ACHN (cell line): Measurements from ENCODE around the gene TOR1AIP2.
A peak's percentile ranks its signal among the peaks of the same experiment; 100 is the strongest.

Source experiments
- DNase-seq: peaks from one replicate; pipeline ENCODE4 v3.0.0-alpha.2; 2015
- in situ Hi-C: cut with HindIII; loops from 2 replicates; pipeline ENCODE4 v1.10.0; 2017; ENCODE audit warnings: low sequenced_read_pairs, low pct_ligation_motif_present, low pct_unique_long_range_greater_than_20kb

TOR1AIP2 gene

DNA sequence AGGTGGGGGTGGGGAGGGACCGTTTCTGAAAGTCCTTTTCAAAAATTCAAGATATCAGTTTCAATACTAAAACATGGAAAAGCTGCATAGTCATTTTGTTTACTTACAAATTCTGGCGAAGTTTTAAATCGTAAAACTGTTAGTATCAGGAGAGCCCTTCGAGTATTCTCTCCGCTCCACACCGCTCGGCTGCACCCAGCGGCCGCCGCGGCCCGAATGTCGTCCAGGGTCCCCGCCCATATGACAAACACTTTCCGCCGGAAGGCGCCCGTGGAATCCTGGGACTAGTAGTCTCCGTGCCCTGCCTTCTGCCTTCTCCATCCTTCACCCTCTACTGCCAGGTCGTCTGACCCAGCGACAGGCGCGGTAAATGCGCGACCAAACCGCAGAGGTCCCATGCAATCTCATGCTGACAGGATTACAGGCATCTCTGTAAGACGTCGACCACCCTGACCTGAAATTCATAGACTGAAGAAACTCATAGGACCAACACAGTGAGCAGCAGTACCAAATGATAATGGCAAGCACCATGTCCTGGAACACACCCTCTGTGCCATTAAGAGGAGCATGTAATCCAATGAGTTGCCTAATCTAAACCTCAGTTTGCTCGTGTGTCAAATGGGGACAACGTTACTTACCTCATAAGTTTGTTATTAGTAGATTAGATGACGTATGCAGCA is at the start of gene TOR1AIP2:
TSS of gene TOR1AIP2 (minus strand) at position 218 of the 680 bp plus-strand sequence. CDS start 25,138 bp downstream, outside the sequence.
- in situ Hi-C loops, result no loop called here
- peak; percentile 87 for DNase-seq

DNA sequence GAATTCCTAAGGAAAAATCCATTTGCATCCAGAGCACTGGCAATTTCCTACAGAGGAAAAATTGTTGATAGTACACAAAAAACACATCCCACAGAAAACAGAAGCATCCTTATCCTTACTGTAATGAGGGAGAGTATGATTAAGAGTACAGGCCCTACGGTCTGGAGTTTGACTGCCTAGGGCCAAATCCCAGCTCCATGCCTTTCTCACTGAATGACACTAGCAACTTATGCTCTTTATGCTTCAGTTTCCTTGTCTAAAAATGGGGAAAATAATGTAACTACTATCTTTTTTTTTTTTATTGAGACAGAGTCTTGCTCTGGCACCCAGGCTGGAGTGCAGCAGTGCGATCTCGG is 49.2 kb upstream of the TOR1AIP2 start:
- in situ Hi-C loops, result no loop called here
- DNase-seq, result no peak

DNA sequence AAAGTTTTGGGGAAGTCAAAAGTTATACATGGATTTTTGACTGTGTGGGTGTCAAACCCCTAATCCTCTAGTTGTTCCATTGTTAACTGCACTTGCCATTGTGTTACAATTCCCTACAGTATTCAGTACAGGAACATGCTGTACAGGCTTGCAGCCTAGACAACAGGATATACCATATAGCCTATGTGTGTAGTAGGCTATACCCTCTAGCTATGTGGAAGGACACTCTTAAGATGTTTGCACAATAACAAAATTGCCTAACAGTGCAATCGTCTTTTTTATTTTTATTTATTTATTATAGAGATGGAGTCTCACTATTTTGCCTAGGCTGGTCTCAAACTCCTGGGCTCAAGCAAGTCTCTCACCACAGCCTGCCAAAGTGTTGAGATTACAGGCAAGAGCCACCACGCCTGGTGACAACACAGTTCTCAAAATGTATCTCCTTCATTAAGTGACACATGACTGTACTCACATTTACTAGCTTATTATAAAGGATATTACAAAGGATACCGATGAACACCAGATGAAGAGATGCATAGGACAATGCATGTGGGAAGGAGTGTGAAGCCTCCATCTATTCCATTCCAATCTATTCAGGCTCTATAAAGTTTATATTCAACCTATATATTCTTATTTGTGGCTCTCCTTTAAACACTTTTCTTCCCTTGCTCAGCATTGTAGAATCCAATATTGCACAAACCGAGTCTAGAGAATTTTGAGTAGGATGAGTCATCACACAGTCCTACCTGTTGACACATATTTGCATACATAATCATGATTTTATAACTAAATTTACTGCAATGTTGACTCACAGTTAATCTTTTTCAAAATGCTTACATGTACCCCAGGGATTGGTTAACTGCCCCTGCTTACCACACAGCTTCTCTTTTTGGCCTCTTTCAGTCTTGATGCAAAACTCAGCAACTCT is 48.6 kb upstream of the TOR1AIP2 start:
- DNase-seq, result no peak
- in situ Hi-C loops, result no loop called here

DNA sequence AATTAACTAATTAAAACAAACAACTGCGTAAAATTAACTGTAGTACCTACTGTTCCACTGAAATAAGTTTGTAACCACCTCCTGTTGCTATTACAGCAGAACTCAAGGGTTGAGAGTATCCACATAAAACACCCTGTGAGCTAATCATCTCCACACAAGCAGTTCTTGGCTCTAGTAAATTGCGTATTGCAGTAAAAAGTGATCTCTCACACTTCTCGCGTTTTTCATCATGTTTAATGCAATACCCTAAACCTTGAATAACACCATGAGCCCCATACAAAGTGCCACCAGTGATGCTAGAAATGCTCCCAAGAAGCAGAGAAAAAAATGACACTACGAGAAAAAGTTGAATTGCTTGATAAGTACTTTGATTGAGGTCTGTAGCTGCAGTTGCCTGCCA is 47.7 kb upstream of the TOR1AIP2 start:
- no peak for DNase-seq
- in situ Hi-C loops, result no loop called here

DNA sequence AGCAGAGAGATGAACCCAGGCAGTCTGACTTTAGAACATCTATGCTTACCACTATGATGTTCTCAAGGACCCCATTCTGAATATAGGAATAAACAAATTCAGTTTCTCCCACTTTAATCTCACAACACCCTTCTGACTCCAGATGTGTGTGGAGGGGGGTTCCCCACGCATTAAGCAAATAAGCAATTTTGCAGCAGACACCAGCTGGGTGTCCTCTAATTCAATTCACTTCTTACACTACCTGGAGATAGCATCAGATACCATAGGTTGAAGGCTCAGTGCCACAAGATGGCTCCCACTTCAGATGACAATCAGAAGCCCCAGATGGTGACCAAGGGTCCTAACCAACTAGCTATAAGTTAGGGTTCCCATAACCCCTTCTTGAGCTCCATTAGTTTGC is 46.7 kb upstream of the TOR1AIP2 start:
- no peak for DNase-seq
- in situ Hi-C loops, result no loop called here

DNA sequence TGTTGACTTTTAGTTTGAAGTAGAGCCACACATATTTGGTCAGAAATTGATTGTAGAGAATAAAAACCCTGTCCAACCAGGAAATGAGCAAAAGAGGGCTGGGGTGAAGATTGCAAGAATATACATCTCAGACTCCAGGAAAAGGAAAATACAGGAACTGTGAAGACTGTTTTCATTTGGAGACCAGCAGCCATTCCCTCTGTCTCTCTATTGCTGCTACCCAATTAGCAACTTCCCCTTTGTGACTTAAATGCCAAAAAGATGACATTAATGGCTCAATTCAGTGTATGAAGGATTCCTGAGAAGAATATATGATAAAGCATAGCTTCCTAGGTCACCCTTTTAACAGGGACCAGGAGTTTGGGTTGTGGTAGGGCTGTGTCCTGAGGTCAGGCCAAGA is 45.4 kb upstream of the TOR1AIP2 start:
- no peak for DNase-seq

DNA sequence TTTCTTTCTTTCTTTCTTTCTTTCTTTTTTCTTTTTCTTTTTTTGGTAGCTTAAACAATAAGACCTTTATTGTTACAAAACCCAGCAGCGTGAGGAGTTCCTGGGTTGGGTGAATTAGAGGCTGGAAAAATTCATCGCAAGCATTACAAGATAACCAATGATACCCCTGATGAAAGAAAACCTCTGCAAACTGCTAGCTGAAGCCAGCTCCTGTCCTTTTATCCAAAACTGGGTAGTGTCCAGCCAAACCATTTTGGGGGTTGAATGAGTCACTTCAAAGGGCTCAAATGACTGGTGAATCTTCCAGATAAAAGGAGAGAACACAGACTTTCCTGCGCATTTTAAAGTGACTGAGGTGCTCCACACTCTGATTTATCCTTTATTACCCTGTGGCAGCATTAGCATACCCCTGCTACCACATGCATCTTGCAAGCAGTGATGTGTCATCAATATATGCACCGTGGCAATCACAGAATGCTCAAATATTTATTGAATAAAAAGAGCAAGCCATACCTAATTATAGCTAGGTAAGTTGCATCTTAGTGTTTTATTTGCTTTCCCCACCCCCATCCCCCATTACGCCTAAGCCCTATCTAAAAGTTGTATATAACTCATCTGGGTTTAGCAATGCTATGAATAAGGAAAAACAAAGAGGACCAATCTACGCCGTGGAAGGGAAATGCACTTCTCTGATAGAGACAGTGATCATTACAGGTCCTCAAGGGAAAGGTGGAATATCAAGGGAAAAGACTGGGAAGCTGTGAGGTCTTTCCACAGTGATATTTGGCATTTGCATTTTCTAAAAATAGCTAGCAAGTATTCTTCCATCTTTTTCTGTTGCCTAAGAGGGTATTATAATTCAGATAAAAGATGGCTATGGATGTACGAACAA is 44.6 kb upstream of the TOR1AIP2 start:
- in situ Hi-C loops, result no loop called here
- no peak for DNase-seq

More for the DNA sequence above, 45.4 kb upstream of the TOR1AIP2 start:
- in situ Hi-C loops, result no loop called here

DNA sequence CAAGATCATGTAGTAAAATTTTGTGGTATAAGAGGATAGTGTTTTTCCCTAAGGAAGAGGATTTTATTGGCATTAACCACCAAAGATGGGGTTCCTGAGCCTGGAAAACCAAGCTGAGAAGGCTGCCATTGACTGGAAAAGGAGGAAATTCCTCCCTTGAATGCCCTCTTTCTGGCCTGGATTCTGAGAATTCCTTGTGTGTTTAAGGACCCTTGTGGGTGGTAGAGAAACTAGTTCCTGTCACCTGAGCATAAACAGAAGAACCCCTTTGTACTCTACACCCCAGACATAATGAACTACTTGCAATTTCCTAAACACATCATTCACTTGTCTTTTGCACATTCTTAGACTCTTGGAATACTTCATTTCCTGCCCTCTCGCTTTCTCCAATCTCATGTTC is 43.9 kb upstream of the TOR1AIP2 start:
- in situ Hi-C loops, result no loop called here
- DNase-seq, result no peak

DNA sequence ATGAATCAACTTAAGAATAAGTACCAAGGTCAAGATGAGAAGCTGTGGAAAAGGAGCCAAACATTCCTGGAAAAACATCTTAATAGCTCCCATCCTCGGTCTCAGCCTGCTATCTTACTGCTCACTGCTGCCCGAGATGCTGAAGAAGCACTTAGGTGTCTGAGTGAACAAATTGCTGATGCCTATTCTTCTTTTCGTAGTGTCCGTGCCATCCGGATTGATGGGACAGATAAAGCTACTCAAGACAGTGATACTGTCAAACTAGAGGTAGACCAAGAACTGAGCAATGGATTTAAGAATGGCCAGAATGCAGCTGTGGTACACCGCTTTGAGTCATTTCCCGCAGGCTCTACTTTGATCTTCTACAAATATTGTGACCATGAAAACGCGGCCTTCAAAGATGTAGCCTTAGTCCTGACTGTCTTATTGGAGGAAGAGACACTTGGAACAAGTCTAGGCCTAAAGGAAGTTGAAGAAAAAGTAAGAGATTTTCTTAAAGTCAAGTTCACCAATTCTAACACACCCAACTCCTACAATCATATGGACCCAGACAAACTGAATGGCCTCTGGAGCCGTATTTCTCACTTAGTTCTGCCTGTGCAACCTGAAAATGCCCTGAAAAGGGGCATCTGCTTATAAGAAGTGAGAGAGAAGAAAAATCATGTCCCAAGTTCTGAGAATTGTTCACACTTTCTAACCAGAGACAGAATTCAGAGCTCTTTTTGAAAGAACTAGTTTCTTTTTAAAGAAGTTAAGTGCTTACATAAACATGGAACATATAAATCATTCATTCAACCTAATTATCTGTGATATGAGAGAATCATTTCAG is 40.2 kb upstream of the TOR1AIP2 start:
- in situ Hi-C loops, result no loop called here
- no peak for DNase-seq

DNA sequence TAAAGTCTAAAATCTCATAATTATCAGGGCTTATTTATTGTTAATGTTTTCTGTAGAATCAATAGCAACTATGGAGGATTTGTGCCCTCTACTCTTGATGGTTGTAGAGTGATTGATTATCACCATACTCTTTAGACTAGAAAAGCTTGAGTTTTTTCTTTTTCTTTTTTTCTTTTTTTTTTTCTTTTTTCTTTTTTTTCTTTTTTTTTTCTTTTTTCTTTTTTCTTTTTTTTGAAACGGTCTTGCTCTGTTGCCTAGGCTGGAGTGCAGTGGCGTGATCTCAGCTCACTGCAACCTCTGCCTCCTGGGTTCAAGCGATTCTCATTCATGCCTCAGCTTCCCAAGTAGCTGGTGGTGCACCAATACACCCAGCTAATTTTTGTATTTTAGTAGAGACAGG is 34.2 kb upstream of the TOR1AIP2 start:
- in situ Hi-C loops, result no loop called here
- DNase-seq, result no peak

DNA sequence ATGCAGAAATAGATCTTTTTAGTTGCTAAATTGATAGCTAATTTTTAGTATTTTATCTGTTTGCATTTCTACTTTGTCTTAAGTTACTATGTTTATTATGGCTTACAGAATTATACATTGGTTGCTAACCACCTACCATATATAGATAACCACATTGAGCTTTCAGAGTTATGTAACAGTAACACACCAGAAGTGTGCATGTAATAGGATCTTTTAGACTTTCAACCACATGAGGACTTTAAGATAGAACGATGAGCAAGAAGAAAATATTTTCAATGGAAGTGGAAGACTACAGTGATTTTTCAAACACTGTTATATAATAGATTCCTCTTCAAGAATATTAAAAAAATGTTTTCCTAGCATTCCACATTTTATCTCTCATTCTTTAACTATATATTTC is 33.3 kb upstream of the TOR1AIP2 start:
- in situ Hi-C loops, result no loop called here
- DNase-seq, result no peak

DNA sequence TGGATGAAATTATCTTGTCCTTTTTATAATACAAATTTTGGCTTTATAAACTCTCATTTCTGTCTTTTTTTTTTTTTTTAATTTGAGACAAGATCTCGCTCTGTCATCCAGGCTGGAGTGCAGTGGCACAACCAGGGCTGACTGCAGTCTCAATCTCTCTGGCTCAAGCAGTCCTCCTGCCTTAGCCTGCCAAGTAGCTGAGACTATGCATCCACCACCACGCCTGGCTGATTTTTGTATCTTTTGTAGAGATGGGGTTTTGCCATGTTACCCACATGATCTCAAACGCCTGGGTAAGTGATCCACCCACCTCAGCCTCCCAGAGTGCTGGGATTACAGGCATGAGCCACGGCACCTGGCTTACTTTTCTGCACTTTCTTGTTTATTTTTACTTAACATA is 12.0 kb upstream of the TOR1AIP2 start:
- no peak for DNase-seq
- in situ Hi-C loops, result no loop called here

DNA sequence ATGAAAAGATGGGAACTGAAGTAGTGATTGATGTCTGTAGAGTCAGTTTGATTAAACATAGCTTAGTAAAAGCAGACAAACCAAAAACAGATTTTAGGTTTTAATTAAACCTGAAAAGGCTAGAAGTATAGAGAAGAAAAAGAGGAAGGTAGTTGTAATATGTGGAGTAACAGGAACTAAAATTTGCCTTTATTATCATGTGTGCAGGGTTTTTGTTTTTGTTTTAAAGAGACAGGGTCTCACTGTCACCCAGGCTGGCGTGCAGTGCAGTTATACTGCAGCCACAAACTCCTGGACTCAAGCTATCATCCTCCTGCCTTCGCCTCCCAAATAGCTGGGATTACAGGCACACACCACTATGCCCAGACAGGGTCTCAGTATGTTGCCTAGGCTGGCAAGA is 10.5 kb upstream of the TOR1AIP2 start:
- in situ Hi-C loops, result no loop called here
- no peak for DNase-seq

DNA sequence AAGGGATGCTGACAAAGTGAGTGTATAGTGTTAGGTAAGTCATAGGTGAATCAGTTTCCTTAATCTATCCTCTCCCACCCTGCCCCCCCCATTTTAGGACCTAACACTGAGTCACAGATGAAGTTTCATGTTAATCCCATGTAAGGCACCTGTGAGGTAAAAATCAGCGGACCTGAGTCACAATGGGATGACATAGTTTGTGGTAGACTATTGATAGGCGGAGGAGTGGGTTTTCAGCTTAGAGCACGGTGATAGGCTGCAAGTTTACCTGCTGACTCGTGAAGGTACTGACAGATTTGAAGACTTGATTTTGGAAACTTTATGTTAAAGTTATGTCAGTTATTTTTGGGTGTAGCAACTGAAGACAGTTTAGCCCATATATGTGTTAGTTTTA is 6.1 kb upstream of the TOR1AIP2 start:
- peak; percentile 46 for DNase-seq
- in situ Hi-C loops, result no loop called here

DNA sequence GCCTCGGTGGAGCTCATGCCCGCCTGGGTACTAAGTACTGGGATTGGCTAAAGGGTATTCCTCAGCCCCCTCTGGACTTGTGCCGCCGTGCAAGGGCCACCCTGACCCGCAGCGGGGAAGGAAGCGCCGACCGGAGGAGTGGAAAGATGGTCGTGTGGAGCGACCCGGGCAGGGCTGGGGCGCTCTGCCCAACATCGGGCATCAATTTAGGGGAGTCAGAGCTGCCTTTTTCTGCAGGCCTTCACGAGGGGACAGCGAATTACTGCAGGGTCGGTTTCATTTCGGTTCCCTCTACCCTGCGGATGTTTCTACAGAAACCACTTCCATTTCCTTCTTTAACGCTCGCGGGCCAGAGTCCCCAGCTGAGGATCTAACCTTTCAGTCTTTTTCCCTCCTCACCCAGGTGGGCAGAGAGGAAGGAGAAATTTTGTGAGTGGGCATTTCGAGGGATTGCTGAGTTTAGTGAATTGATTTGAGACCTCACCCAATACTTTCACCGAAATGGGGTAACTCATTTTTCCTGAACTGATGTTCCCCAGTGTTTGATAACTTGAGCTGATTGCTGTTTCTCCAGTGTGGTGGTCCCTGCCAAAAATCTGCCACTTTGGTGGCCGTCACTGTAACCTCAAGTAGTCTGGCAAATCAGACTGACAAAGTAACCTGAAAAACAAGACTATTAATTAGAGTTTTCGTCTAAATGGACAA is 5.6 kb upstream of the TOR1AIP2 start:
- no peak for DNase-seq
- in situ Hi-C loops, result no loop called here

DNA sequence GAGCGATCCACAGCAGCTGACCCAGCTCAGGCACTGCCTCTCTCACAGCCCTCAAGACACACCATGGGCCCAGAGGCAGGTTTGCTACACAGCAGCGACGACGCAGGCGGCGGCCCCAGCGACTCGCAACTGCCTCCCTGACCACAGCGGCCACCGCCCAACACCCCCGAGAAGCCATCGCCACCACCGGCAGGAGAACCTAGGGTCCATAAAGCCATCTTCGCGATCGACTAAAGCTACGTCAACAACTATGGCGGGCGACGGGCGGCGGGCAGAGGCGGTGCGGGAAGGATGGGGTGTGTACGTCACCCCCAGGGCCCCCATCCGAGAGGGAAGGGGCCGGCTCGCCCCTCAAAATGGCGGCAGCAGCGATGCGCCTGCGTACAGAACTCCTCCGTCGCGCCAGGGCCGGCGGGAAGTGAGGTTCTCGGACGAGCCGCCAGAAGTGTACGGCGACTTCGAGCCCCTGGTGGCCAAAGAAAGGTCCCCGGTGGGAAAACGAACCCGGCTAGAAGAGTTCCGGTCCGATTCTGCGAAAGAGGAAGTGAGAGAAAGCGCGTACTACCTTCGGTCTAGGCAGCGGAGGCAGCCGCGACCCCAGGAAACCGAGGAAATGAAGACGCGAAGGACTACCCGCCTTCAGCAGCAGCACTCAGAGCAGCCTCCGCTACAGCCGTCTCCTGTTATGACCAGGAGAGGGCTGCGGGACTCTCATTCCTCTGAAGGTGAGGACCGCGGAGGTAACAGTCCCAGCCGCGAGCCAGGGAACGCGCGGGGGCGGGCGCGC is 4.8 kb upstream of the TOR1AIP2 start, which contains the start of gene TOR1AIP1:
TSS of gene TOR1AIP1 (plus strand) at position 33 of the 787 bp plus-strand sequence. CDS start at position 251, 218 bp downstream.
- DNase-seq, result peak; percentile 99
- in situ Hi-C loops, result no loop called here
